Common myeloid progenitor, CD34-positive (primary cell): ENCODE data around the gene MSRB1.

ENCODE experiments used
- CTCF ChIA-PET: fragments of 350-600 bp; sonication (Branson Sonifier 250); formaldehyde crosslinking; loops from one replicate; lab custom pipeline; 2021; ENCODE audit warnings: antibody characterized with exemption; lab: Charles Lee
- POLR2A ChIA-PET: fragments of 350-600 bp; sonication (Branson Sonifier 250); formaldehyde crosslinking; loops from one replicate; lab custom pipeline; 2021; ENCODE audit warnings: antibody characterized with exemption; lab: Charles Lee
- DNase-seq, 3 donors: peaks; one replicate each; pipeline versions ENCODE4 v3.0.0 to v3.0.0-alpha.2; 2013
- H3K27ac ChIP-seq, 2 experiments: 1 replicate in 1 of 2; 2 replicates in 1 of 2; pipeline ENCODE4 v1.7.0; 2013; ENCODE audit warnings: inconsistent platforms in 2 of 2, low read length in 2 of 2, mild to moderate bottlenecking in 2 of 2, low read depth in 1 of 2, moderate library complexity in 1 of 2; ENCODE audit not compliant: severe bottlenecking in 2 of 2, insufficient read depth in 1 of 2, poor library complexity in 1 of 2
- H3K27me3 ChIP-seq, 5 experiments: replicated peaks in 2 of 5; 1 replicate in 3 of 5; 2 replicates in 2 of 5; pipeline versions ENCODE4 v1.6.1 to v1.7.0; 2013; ENCODE audit warnings: low read length in 4 of 5, mild to moderate bottlenecking in 2 of 5, moderate library complexity in 2 of 5, inconsistent platforms in 1 of 5; ENCODE audit not compliant: insufficient read depth in 5 of 5, control insufficient read depth in 4 of 5
- H3K36me3 ChIP-seq, 4 experiments: 1 replicate in 2 of 4; 2 replicates in 2 of 4; pipeline versions ENCODE4 v1.6.1 to v1.7.0; 2013; ENCODE audit warnings: low read length in 3 of 4, control low read depth in 1 of 4, mild to moderate bottlenecking in 1 of 4; ENCODE audit not compliant: control insufficient read depth in 4 of 4, insufficient read depth in 4 of 4
- H3K4me1 ChIP-seq, 4 experiments: 1 replicate in 3 of 4; 2 replicates in 1 of 4; pipeline versions ENCODE4 v1.6.1 to v1.7.1; 2013; ENCODE audit warnings: low read length in 3 of 4, mild to moderate bottlenecking in 3 of 4, control low read depth in 1 of 4, inconsistent platforms in 1 of 4, moderate library complexity in 1 of 4; ENCODE audit not compliant: control insufficient read depth in 4 of 4, insufficient read depth in 4 of 4; ENCODE audit errors: control extremely low read depth in 1 of 4
- H3K4me3 ChIP-seq, 7 experiments: 1 replicate in 4 of 7; 2 replicates in 3 of 7; pipeline versions ENCODE4 v1.5.1 to v1.7.0; 2013; ENCODE audit warnings: mild to moderate bottlenecking in 7 of 7, low read length in 6 of 7, moderate library complexity in 6 of 7, inconsistent platforms in 2 of 7, low read depth in 2 of 7, control low read depth in 1 of 7; ENCODE audit not compliant: insufficient read depth in 4 of 7, control insufficient read depth in 1 of 7; ENCODE audit errors: extremely low read depth in 1 of 7
- H3K9me3 ChIP-seq, 5 experiments: 1 replicate in 4 of 5; 2 replicates in 1 of 5; pipeline versions ENCODE4 v1.6.1 to v1.7.1; 2013; ENCODE audit warnings: low read length in 4 of 5, mild to moderate bottlenecking in 2 of 5, inconsistent platforms in 1 of 5, low read depth in 1 of 5, moderate library complexity in 1 of 5; ENCODE audit not compliant: control insufficient read depth in 4 of 5, insufficient read depth in 2 of 5; ENCODE audit errors: control extremely low read depth in 1 of 5
- WGBS: methylation state at CpG from one replicate; pipeline ENCODE4 v1.1.5; 2013; ENCODE audit not compliant: insufficient coverage; 5-methylcytosine and 5-hydroxymethylcytosine counted together

MSRB1 gene

GRCh38 chr16:1907226-1907860 is 35.7 kb downstream of the MSRB1 start:
- no peak for DNase-seq
- CTCF ChIA-PET, result interaction anchor here (1.1 kb wide), 1 partner anchor 50 kb away, joined by 4 read pairs; no protein-coding TSS in a partner anchor
- Histone ChIP-seq H3K27ac (no peak overlapping the region), H3K9me3 (no peaks in the 10 kb centered on the region), H3K27me3 (peaks cover 0 to 57% (median 22%) of the 10 kb centered on the region in 5 experiments), H3K4me1 (peaks cover 0 to 5% (median 2%) of the 10 kb centered on the region in 4 experiments), H3K36me3 (no peaks in the 10 kb centered on the region), H3K4me3 (no peak overlapping the region)
- POLR2A ChIA-PET, result no interaction called here
- WGBS, result 65% methylated on average over 10 of the region's 17 CpGs

- Histone ChIP-seq H3K27ac (no peak overlapping the region), H3K9me3 (no peaks in the 10 kb centered on the region), H3K4me1 (peaks cover 0 to 5% (median 2%) of the 10 kb centered on the region in 4 experiments), H3K4me3 (no peak overlapping the region), H3K36me3 (no peaks in the 10 kb centered on the region), H3K27me3 (peaks cover 0 to 57% (median 22%) of the 10 kb centered on the region in 5 experiments)
- WGBS, result 95% methylated on average over 4 of the region's 5 CpGs
- ChIA-PET CTCF (interaction anchor here (1.1 kb wide), 1 partner anchor 49 kb away, joined by 4 read pairs; no protein-coding TSS in a partner anchor), POLR2A (no interaction called here)
- no peak for DNase-seq
Measured at GRCh38 chr16:1906846-1907165, 36.2 kb downstream of the MSRB1 start.

GRCh38 chr16:1906055-1906845 is 36.7 kb downstream of the MSRB1 start:
- ChIA-PET CTCF (interaction anchor here (1.1 kb wide), 1 partner anchor 49 kb away, joined by 4 read pairs; no protein-coding TSS in a partner anchor), POLR2A (no interaction called here)
- Histone ChIP-seq H3K4me3 (no peak overlapping the region), H3K27me3 (peaks cover 0 to 57% (median 22%) of the 10 kb centered on the region in 5 experiments), H3K27ac (no peak overlapping the region), H3K4me1 (peaks cover 0 to 5% (median 2%) of the 10 kb centered on the region in 4 experiments), H3K9me3 (no peaks in the 10 kb centered on the region), H3K36me3 (no peaks in the 10 kb centered on the region)
- DNase-seq, result no peak
- 69% methylated on average over 28 of the region's 31 CpGs for WGBS

DNA sequence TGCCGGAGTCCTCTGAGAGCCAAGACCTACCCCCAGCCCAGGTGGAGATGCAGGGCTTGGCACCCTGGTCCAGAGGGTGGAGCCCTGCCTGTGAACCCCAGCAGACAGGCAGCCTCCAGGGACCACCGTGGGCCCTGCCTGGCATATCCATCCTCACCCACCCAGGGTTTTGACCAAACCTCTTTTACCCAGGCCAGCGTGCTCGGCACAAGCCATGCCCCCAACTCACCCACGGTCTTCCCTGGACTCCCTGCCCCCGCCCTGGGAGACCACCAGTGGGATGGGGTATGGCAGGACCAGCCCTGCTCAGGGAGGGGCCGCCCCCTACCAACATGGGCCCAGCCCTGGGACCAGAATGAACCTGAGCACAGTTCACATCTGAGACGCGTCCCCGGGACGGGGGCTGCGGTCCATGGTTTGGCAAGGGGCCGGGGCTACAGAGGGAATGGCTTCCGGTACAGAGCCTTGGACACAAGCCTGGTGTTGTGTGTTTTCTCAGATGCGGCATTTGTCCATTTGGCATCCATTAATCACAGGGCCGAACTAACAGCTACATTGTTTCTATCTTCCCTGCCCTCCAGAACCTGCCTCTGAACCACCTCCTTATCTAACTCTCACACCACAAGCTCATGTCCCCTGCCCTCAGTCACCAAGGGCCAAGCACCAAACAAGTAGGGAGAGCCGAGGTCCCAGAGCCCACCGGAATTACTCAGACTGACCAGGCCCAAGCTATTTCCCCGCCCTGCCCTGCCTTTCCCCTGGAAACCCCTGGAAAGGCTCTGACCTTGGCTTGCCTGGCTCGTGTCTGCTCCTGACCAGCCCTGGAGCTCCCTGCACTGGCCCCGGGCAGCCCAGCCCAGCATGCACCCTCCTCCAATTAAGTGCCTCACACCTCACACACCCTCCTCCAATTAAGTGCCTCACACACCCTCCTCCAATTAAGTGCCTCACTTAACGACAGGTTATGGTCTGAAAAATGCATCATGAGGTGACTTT is 38.9 kb downstream of the MSRB1 start:
- DNase-seq, result no peak
- H3K36me3 ChIP-seq, result no peaks in the 10 kb centered on the region
- peaks cover 0 to 5% (median 2%) of the 10 kb centered on the region in 4 experiments for H3K4me1 ChIP-seq
- ChIA-PET CTCF (interaction anchor here (1.3 kb wide), 1 partner anchor 28 kb away, joined by 3 read pairs; no protein-coding TSS in a partner anchor), POLR2A (no interaction called here)
- no peak overlapping the region for H3K27ac ChIP-seq
- H3K9me3 ChIP-seq, result no peaks in the 10 kb centered on the region
- peaks cover 0 to 63% (median 21%) of the 10 kb centered on the region in 5 experiments for H3K27me3 ChIP-seq
- H3K4me3 ChIP-seq, result no peak overlapping the region
- WGBS, result 85% methylated on average over 21 of the region's 22 CpGs

DNA sequence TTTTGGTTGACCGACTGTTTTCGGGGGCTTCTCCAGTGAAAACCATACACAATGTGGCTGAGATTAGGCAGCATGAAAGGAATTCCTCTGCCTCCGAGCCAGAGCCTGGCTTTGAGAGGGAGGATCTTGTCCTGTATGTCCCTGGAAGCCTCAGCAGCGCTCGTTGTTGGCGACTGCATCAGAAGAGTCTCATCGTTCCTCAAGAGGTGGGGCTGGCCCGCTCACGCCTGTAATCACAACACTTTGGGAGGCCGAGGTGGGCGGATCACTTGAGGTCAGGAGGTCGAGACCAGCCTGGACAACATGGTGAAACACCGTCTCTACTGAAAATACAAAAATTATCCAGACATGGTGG is 39.8 kb downstream of the MSRB1 start:
- Histone ChIP-seq H3K9me3 (no peaks in the 10 kb centered on the region), H3K4me3 (no peak overlapping the region), H3K27me3 (peaks cover 0 to 59% (median 15%) of the 10 kb centered on the region in 5 experiments), H3K4me1 (peaks cover 0 to 2% (median 1%) of the 10 kb centered on the region in 4 experiments), H3K27ac (no peak overlapping the region), H3K36me3 (no peaks in the 10 kb centered on the region)
- WGBS, result 80% methylated on average over 13 of the region's 13 CpGs
- no peak for DNase-seq
- POLR2A ChIA-PET, result no interaction called here
- CTCF ChIA-PET, result no interaction called here

DNA sequence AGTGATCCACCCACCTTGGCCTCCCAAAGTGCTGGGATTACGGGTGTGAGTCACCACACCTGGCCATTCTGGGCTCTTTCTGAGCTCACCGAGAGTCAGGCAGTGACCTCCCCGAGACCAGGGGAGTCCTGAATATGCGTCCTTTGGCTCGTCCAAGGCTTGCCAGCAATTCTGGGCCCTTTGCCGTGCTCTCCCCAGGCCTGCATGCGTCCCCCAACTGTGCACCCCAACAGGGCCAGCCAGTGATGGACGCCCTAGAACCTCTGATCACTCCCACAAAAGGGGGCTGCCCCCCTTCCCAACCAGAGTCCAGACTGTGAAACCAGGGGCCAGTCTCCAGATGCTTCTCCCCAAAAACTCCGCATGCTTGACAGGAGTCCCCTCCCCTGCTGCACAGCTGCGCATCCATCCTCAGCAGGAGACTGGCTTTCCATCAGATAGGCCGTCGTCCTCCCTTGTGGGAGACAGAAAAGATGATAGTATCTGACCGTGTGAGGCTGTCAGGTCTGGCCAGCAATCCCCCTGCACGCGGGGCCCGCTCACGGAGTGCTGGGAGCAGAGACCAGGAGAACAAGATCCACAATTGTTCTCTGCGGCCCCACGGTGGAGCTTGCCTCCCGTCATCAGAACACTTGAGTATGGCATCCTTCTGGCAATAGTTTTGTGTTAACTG is 40.3 kb downstream of the MSRB1 start:
- Histone ChIP-seq H3K27me3 (peaks cover 0 to 54% (median 14%) of the 10 kb centered on the region in 5 experiments), H3K36me3 (no peaks in the 10 kb centered on the region), H3K27ac (no peak overlapping the region), H3K4me3 (no peak overlapping the region), H3K9me3 (no peaks in the 10 kb centered on the region), H3K4me1 (no peaks in the 10 kb centered on the region)
- POLR2A ChIA-PET, result no interaction called here
- DNase-seq, result no peak
- CTCF ChIA-PET, result interaction anchor here (0.6 to 2.1 kb wide), 3 partner anchors 13 to 19 kb away, joined by 3 to 5 read pairs (median 3); no protein-coding TSS in a partner anchor
- 83% methylated on average over 19 of the region's 20 CpGs for WGBS
